ENCODE results near the gene TUBA1B.

TUBA1B gene

GRCh38 chr12:49126852-49127763, 4.1 kb downstream of the TUBA1B start:
- no peak for DNase-seq

- DNase-seq = no peak
Observed at GRCh38 chr12:49121047-49121696, 10.0 kb downstream of the TUBA1B start.

- no peak for DNase-seq
Observed at GRCh38 chr12:49111206-49111605, 20.0 kb downstream of the TUBA1B start.

DNA sequence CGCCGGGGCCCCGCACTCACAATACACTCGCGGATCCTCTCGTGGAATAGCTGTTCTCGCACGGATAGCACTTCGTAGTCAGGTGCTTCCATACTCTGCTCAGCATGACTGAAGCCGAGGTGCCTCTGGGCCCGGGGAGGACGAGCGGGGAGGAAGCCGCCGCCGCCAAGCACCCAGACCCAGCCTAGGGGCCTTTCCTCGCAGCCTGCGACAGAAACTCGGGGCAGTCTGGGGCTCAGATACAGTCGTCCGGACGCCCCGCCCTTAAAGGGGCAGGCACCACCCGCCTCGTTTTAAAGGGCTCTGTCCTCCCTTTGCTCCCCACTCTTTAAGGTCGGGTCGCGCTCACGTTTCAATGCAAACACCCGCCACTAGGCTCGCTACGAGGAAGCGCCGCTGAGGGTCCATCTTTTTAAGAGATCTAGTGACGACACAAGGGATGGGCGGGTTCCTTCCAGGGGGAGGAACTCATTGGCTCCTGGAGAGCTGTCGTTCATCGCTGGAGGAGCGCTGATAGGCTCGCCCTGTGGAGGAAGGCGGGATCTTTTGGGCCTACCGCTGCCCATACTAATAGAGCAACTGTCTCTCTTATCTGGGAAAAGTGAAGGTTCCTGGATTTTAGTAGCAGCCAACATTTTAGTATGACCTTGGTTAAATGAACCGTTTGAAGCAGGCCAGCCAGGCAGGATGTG, 20.6 kb downstream of the TUBA1B start, which contains the start of gene LMBR1L:
Gene LMBR1L (minus strand): TSS at position 384 of the 692 bp plus-strand sequence. CDS start 292 bp downstream, at position 92.
- peak; percentile 96 for DNase-seq

DNA sequence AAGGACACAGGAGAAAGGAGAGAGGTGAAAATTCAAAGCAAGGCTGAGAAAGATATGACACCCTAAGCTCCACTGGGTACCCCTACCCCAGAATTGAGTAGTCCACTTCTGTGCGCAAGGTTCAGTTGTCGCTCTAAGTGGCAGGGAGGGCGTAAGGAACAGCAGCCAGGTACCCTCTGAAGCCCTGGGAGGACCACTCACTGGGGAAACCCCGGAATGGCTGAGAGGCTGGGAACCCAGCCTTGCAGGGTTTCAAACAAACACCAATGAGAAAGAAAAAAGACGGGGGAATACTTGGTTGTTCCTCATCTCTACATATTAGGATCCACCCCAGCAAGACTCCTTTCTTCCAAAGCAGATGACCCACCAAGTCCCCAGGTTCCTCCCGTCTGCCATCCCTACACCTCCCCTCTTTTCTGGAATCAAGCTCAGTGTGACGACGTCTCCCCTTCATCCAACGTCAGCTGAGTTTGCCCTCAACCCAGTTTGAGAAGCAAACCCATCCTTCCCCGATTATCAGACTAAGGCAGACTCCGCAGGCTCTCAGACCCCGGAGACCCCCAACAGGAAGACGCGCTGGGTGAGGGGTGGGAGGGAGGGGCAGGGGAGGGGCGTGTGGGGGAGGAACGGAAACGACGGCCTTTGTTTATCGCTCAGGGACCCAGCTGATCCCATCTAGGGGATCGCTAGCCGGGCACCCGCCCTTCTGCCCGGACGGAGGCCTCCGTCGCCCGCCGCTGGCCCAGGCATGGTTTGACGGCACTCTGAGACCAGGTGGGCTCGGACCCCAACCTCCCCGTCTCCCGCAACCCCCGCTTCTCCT, 21.3 kb downstream of the TUBA1B start:
- DNase-seq = peak; percentile 16

- no peak for DNase-seq
Observed at GRCh38 chr12:49108958-49109404, 22.2 kb downstream of the TUBA1B start.

DNA sequence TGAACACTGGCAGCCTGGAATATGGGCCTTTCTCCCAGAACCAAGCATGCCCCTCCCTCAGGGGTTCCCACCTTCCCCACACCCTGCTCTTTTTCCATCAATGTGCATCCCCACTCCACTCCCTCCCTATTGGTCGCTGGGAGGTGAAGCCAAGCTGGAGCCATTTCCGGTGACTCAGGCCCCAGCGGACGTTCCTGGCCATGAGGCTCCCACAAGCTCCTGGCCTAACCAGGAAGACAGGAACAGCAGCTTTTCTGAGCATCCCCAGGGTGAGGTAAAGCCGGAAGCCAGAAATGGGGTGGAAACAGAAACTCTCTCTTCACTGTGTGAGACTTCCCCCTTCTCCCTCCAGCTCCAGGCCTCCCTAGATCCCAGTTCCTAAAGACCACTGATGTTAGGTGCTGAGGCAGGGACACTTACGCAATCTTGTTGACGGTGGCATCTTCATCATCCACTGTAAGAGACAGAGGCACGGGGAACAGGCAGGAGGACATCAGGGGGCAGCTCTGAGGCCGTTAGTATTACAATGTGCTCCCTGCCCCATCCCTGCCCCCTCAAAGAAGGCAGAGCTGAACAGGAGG, 25.6 kb downstream of the TUBA1B start:
- DNase-seq = no peak

DNA sequence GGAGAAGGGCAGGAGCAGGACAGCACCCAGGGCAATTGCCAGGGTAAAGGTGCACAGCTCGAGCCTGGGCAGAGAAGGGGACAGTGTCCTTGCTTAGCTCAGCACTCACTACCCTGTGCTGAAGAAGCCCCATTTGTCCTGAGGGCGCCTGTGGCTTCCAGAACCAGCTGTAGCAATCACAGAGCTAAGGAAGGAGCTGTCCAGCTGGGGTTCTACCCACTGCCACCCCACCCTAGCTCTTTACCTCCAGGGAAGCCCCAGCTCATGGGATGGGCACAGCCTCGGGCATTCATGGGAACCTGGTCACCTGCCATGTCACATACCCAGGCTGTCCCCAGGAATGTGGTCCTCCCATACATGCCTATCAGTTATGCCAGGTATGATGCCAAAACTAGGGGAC, 26.4 kb downstream of the TUBA1B start:
- DNase-seq = no peak

DNA sequence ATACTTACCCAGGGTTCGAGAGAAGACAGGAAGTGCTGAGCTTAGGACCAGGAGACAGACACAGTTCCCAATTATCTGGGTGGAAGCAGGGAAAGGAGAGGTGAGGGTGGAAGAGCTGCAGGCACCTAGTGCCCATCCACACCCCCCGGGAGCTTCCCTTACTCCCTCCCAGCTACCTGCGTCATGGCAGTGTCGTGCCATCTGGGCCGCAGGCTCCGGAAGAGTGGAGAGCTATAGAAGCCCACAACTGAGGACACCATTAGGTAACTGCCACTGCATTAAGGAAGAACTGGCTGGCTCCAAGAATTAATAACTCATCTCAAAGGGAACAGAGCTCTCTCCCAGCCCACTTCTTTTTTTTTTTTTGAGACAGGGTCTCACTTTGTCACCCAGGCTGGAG, 30.8 kb downstream of the TUBA1B start:
- no peak for DNase-seq

DNA sequence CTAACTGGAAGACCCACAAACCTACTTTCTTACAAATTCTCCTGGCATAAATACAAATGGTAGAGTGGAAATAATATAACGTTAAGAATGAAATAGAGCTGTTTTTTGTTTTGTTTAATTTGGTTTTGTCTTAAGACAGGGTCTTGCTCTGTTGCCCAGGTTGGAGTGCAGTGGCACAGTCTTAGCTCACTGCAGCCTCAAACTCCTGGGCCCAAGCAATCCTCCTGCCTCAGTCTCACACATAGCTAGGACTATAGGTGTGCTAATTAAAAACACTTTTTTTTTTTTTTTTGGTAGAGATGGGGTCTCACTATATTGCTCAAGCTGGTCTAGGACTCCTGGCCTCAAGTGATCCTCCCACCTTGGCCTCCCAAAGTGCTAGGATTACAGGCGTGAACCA, 32.5 kb downstream of the TUBA1B start:
- DNase-seq = no peak

- DNase-seq = peak; percentile 32
Observed at GRCh38 chr12:49098035-49098451, 33.2 kb downstream of the TUBA1B start.

DNA sequence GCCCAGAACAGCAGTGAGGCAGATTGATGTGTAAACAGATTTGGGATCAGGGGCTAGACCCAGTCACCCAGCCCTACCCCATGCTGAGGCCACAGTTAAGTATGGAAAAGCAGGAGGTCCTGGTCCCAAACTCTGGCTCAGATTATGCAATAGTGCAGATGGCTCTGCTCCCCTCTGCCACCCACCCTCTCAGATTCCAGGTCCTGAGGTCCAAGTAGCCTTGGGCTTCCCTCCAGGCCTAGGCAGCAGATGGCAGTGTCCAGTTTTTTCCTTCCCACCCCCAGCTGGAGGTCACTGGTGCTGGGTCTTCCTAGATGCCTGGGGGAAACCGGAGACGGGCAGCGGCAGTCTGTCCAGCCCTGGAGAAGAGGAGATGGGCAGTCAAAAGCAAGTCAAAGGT, 33.8 kb downstream of the TUBA1B start:
- no peak for DNase-seq

DNA sequence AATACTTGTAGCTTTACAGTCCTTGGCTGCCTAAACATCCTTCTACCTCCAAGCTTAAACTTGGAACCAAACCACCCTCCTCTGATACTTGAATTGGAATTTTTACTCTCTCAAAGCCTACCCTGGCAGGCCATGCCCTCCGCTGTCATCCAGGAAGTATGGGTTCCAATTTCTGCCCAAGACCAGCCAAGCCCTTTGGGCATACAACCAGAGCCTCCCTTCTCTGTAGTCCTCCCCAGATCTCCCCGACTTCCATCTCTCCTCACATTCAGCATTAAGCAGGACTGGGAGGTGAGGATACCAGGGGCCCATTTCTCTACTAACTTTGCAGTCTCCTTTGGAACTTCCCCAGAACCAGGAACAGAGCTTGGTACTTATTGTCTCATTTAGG, 36.2 kb downstream of the TUBA1B start:
- DNase-seq = no peak

DNA sequence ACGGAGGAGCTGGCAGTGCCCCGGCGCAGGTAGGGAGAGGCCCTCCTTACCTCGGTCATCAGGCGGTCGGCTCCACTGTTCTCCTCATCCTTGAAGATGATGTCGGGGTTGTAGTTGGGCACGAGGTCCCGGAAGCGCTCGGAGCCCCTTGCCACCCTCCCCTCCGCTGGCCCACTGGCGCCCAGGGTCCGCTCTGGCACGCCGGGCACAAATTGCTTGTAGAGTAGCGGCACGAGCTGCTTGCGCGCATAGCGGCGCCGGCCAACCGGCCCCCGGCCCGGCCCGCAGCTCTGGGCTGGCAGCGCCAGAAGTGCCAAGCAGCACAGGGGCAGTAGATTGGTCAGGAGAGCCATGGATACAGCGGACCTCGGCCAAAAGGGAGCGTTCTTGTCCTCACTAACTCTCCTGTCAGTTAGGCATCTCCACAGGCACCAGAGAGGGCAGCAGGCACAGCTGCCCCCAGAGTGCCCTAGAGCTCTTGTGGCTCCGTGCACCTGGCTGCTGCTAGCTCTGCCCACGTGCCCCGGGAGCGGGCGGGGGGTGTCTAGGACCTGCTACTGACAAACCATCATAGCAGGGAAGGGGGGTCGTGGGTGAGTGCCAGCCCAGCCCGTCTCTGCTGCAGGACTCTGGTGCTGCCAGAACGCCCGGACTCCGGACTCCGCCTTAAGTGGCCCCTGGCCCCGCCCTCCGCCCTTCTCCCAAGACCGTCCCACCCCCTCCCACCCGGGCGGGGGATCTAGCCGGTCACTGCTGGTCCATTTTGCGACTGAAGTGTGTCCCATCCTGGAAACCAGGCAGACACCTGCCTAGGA, 36.8 kb downstream of the TUBA1B start, which contains the start of gene DHH:
Gene DHH (minus strand): TSS at position 642 of the 815 bp plus-strand sequence. CDS start 289 bp downstream, at position 353.
- DNase-seq = no peak

- no peak for DNase-seq
Observed at GRCh38 chr12:49093792-49094159, 37.4 kb downstream of the TUBA1B start.

- DNase-seq = no peak
Observed at GRCh38 chr12:49092816-49093406, 38.3 kb downstream of the TUBA1B start.

- DNase-seq = peak; percentile 38
Observed at GRCh38 chr12:49092086-49092815, 38.9 kb downstream of the TUBA1B start.

- DNase-seq = no peak
Observed at GRCh38 chr12:49091836-49092085, 39.4 kb downstream of the TUBA1B start.

GRCh38 chr12:49091056-49091835, 39.9 kb downstream of the TUBA1B start:
- DNase-seq = no peak
